ENCODE measurements around the gene PARG.
"Not testable (repeated sequence)": the region's sequence is repeated elsewhere in the genome, so short reads cannot be mapped to it uniquely, and the experiment has no call there.

PARG gene

GRCh38 chr10:49871462-49871861 is 70.4 kb downstream of the PARG start:
- H3K4me3 ChIP-seq; H3K9me3 ChIP-seq; H3K36me3 ChIP-seq (replicated peaks); DNase-seq (ENCODE audit: low spot score in 2 of 2); H3K4me1 ChIP-seq; in situ Hi-C loops (cut with MboI; ENCODE audit: low sequenced_read_pairs); H3K27me3 ChIP-seq (ENCODE audit: low read depth): not testable (repeated sequence)

GRCh38 chr10:49859933-49860332 is 81.9 kb downstream of the PARG start:
- H3K9me3 ChIP-seq; H3K36me3 ChIP-seq (replicated peaks); H3K4me1 ChIP-seq; in situ Hi-C loops (cut with MboI; ENCODE audit: low sequenced_read_pairs); H3K4me3 ChIP-seq; H3K27me3 ChIP-seq (ENCODE audit: low read depth): not testable (repeated sequence)
- peak in 1 of 2 experiments; percentile 45 for DNase-seq (ENCODE audit: low spot score in 2 of 2)

GRCh38 chr10:49858697-49859382 is 83.0 kb downstream of the PARG start:
- H3K4me1 ChIP-seq; H3K4me3 ChIP-seq; DNase-seq (ENCODE audit: low spot score in 2 of 2); H3K9me3 ChIP-seq; in situ Hi-C loops (cut with MboI; ENCODE audit: low sequenced_read_pairs); H3K36me3 ChIP-seq (replicated peaks); H3K27me3 ChIP-seq (ENCODE audit: low read depth): not testable (repeated sequence)

- H3K4me1 ChIP-seq; H3K4me3 ChIP-seq; H3K9me3 ChIP-seq; DNase-seq (ENCODE audit: low spot score in 2 of 2); in situ Hi-C loops (cut with MboI; ENCODE audit: low sequenced_read_pairs); H3K36me3 ChIP-seq (replicated peaks); H3K27me3 ChIP-seq (ENCODE audit: low read depth): not testable (repeated sequence)
Observed at GRCh38 chr10:49849520-49849919, 92.3 kb downstream of the PARG start.

- H3K36me3 ChIP-seq (replicated peaks) = peaks cover 19% of the 10 kb centered on the region
- H3K4me3 ChIP-seq = no peak overlapping the region
- H3K27me3 ChIP-seq (ENCODE audit: low read depth) = no peaks in the 10 kb centered on the region
- no peaks in the 10 kb centered on the region for H3K9me3 ChIP-seq
- DNase-seq (ENCODE audit: low spot score in 2 of 2) = no peak
- in situ Hi-C loops (cut with MboI; ENCODE audit: low sequenced_read_pairs) = no loop called here
- no peaks in the 10 kb centered on the region for H3K4me1 ChIP-seq
Observed at GRCh38 chr10:49844775-49845595, 96.8 kb downstream of the PARG start.

- DNase-seq (ENCODE audit: low spot score in 2 of 2); in situ Hi-C loops (cut with MboI; ENCODE audit: low sequenced_read_pairs); H3K9me3 ChIP-seq; H3K4me1 ChIP-seq; H3K27me3 ChIP-seq (ENCODE audit: low read depth); H3K4me3 ChIP-seq: not testable (repeated sequence)
- peaks cover 19% of the 10 kb centered on the region for H3K36me3 ChIP-seq (replicated peaks)
Observed at GRCh38 chr10:49842333-49842628, 99.5 kb downstream of the PARG start.

- Histone ChIP-seq H3K4me3 (no peak overlapping the region), H3K9me3 (no peaks in the 10 kb centered on the region), H3K27me3 (ENCODE audit: low read depth) (no peaks in the 10 kb centered on the region), H3K4me1 (no peaks in the 10 kb centered on the region), H3K36me3 (replicated peaks) (peaks cover 19% of the 10 kb centered on the region)
- in situ Hi-C loops (cut with MboI; ENCODE audit: low sequenced_read_pairs) = no loop called here
- no peak for DNase-seq (ENCODE audit: low spot score in 2 of 2)
Observed at GRCh38 chr10:49841615-49842332, 100.1 kb downstream of the PARG start.

- Histone ChIP-seq H3K27me3 (ENCODE audit: low read depth) (no peaks in the 10 kb centered on the region), H3K36me3 (replicated peaks) (peaks cover 10% of the 10 kb centered on the region), H3K9me3 (no peaks in the 10 kb centered on the region), H3K4me1 (no peaks in the 10 kb centered on the region; the same call in 1 of the 2 replicates), H3K4me3 (no peak overlapping the region)
- no peak for DNase-seq (ENCODE audit: low spot score in 2 of 2)
- in situ Hi-C loops (cut with MboI; ENCODE audit: low sequenced_read_pairs) = no loop called here
Observed at GRCh38 chr10:49837685-49838084, 104.1 kb downstream of the PARG start.

GRCh38 chr10:49837051-49837478 is 104.8 kb downstream of the PARG start:
- DNase-seq (ENCODE audit: low spot score in 2 of 2) = no peak
- Histone ChIP-seq H3K36me3 (replicated peaks) (peaks cover 8% of the 10 kb centered on the region), H3K4me1 (no peaks in the 10 kb centered on the region; the same call in 1 of the 2 replicates), H3K4me3 (no peak overlapping the region), H3K9me3 (no peaks in the 10 kb centered on the region), H3K27me3 (ENCODE audit: low read depth) (no peaks in the 10 kb centered on the region)
- in situ Hi-C loops (cut with MboI; ENCODE audit: low sequenced_read_pairs) = no loop called here

GRCh38 chr10:49834976-49835375 is 106.9 kb downstream of the PARG start:
- Histone ChIP-seq H3K4me3 (no peak overlapping the region), H3K27me3 (ENCODE audit: low read depth) (no peaks in the 10 kb centered on the region), H3K4me1 (peaks cover 19% of the 10 kb centered on the region), H3K36me3 (replicated peaks) (no peaks in the 10 kb centered on the region; the same call in none of the 2 replicates), H3K9me3 (no peaks in the 10 kb centered on the region)
- DNase-seq (ENCODE audit: low spot score in 2 of 2) = no peak
- in situ Hi-C loops (cut with MboI; ENCODE audit: low sequenced_read_pairs) = no loop called here

- H3K4me3 ChIP-seq = no peak overlapping the region
- in situ Hi-C loops (cut with MboI; ENCODE audit: low sequenced_read_pairs) = no loop called here
- H3K9me3 ChIP-seq = no peaks in the 10 kb centered on the region
- DNase-seq (ENCODE audit: low spot score in 2 of 2) = no peak
- H3K27me3 ChIP-seq (ENCODE audit: low read depth) = no peaks in the 10 kb centered on the region
- no peaks in the 10 kb centered on the region; the same call in none of the 2 replicates for H3K36me3 ChIP-seq (replicated peaks)
- peaks cover 21% of the 10 kb centered on the region for H3K4me1 ChIP-seq
Observed at GRCh38 chr10:49834201-49834600, 107.6 kb downstream of the PARG start.

GRCh38 chr10:49833168-49833567 is 108.7 kb downstream of the PARG start:
- H3K4me1 ChIP-seq = peaks cover 21% of the 10 kb centered on the region
- H3K9me3 ChIP-seq = no peaks in the 10 kb centered on the region
- no peak for DNase-seq (ENCODE audit: low spot score in 2 of 2)
- H3K27me3 ChIP-seq (ENCODE audit: low read depth) = no peaks in the 10 kb centered on the region
- no peak overlapping the region for H3K4me3 ChIP-seq
- H3K36me3 ChIP-seq (replicated peaks) = no peaks in the 10 kb centered on the region; the same call in none of the 2 replicates
- in situ Hi-C loops (cut with MboI; ENCODE audit: low sequenced_read_pairs) = no loop called here

GRCh38 chr10:49831352-49832035 is 110.3 kb downstream of the PARG start:
- no peaks in the 10 kb centered on the region for H3K9me3 ChIP-seq
- peaks cover 5% of the 10 kb centered on the region for H3K36me3 ChIP-seq (replicated peaks)
- H3K27me3 ChIP-seq (ENCODE audit: low read depth) = no peaks in the 10 kb centered on the region
- in situ Hi-C loops (cut with MboI; ENCODE audit: low sequenced_read_pairs) = no loop called here
- H3K4me3 ChIP-seq = no peak overlapping the region
- peaks cover 21% of the 10 kb centered on the region for H3K4me1 ChIP-seq
- DNase-seq (ENCODE audit: low spot score in 2 of 2) = peak; percentile 65 to 71

All from HAP-1 (cell line).